Mammary epithelial cell (primary cell): Measurements from ENCODE around the gene CDH4.

Experiments used
- CTCF ChIP-seq, 2 donors: IDR thresholded peaks in 1 of 2; conservative IDR thresholded peaks in 1 of 2; 2 replicates each; pipeline ENCODE4 v1.5.1; 2011 to 2012; ENCODE audit warnings: inconsistent platforms in 2 of 2, low read length in 2 of 2, mild to moderate bottlenecking in 2 of 2, control low read depth in 1 of 2, low read depth in 1 of 2; ENCODE audit not compliant: insufficient read depth in 1 of 2; ENCODE audit errors: extremely low read depth in 1 of 2
- EZH2 ChIP-seq: IDR thresholded peaks from 2 replicates; pipeline ENCODE4 v1.6.1; 2012; ENCODE audit warnings: low read length, inconsistent platforms, borderline replicate concordance

- no peak for TF ChIP-seq CTCF (conservative IDR thresholded peaks at IDR 0.05 in 1 of 2, IDR thresholded peaks at IDR 0.05 in 1 of 2; ENCODE audit: extremely low read depth in 1 of 2, insufficient read depth in 1 of 2, low read depth in 1 of 2, low read length in 2 of 2)
- TF ChIP-seq EZH2: no peak
Measured at GRCh38 chr20:61262036-61262435, 10.0 kb downstream of the CDH4 start.
